Mesenchymal stem cell (in vitro differentiated cells and primary cell): ENCODE data around the gene XPO6.

ENCODE experiments used
- DNase-seq: peaks from one replicate; pipeline ENCODE4 v3.0.0-alpha.2; 2013
- H2AFZ ChIP-seq: one replicate; pipeline ENCODE4 v1.6.1; 2013; ENCODE audit warnings: low read depth, mild to moderate bottlenecking, control low read depth, inconsistent platforms, low read length, moderate library complexity
- H2AK5ac ChIP-seq: 2 replicates; pipeline ENCODE4 v1.6.1; 2013; ENCODE audit warnings: low read length, moderate library complexity, mild to moderate bottlenecking, inconsistent platforms; ENCODE audit not compliant: severe bottlenecking
- H2BK120ac ChIP-seq: one replicate; pipeline ENCODE4 v1.6.1; 2013; ENCODE audit warnings: low read depth, mild to moderate bottlenecking, inconsistent platforms, low read length, moderate library complexity
- H2BK12ac ChIP-seq, 2 experiments: one replicate each; pipeline ENCODE4 v1.6.1; 2013; ENCODE audit warnings: inconsistent platforms in 2 of 2, low read length in 2 of 2, mild to moderate bottlenecking in 2 of 2, moderate library complexity in 2 of 2, control low read depth in 1 of 2
- H2BK15ac ChIP-seq: one replicate; pipeline ENCODE4 v1.6.1; 2013; ENCODE audit warnings: mild to moderate bottlenecking, low read depth, inconsistent platforms; ENCODE audit not compliant: poor library complexity, severe bottlenecking
- H2BK5ac ChIP-seq: 2 replicates; pipeline ENCODE4 v1.6.1; 2013; ENCODE audit warnings: low read depth, mild to moderate bottlenecking, low read length, control low read depth, inconsistent platforms; ENCODE audit not compliant: poor library complexity, severe bottlenecking
- H3K14ac ChIP-seq, 2 experiments: one replicate each; pipeline ENCODE4 v1.6.1; 2013; ENCODE audit warnings: inconsistent platforms in 2 of 2, low read length in 2 of 2, control low read depth in 1 of 2, mild to moderate bottlenecking in 1 of 2, moderate library complexity in 1 of 2
- H3K18ac ChIP-seq, 2 experiments: one replicate each; pipeline ENCODE4 v1.6.1; 2013; ENCODE audit warnings: inconsistent platforms in 2 of 2, low read length in 2 of 2, control low read depth in 1 of 2, low read depth in 1 of 2, mild to moderate bottlenecking in 1 of 2
- H3K23ac ChIP-seq, 2 experiments: one replicate each; pipeline ENCODE4 v1.6.1; 2013; ENCODE audit warnings: inconsistent platforms in 2 of 2, low read length in 2 of 2, mild to moderate bottlenecking in 2 of 2, moderate library complexity in 2 of 2, control low read depth in 1 of 2
- H3K27ac ChIP-seq: 2 replicates; pipeline ENCODE4 v1.5.1; 2013; ENCODE audit warnings: mild to moderate bottlenecking, moderate library complexity, low read length, control low read depth, inconsistent platforms; ENCODE audit not compliant: poor library complexity, severe bottlenecking
- H3K27me3 ChIP-seq, 2 experiments: 2 replicates each; pipeline versions ENCODE4 v1.6.1 to v1.7.0; 2013; ENCODE audit warnings: low read length in 2 of 2, mild to moderate bottlenecking in 2 of 2, moderate library complexity in 2 of 2, control low read depth in 1 of 2, inconsistent platforms in 1 of 2; ENCODE audit not compliant: control insufficient read depth in 1 of 2, insufficient read depth in 1 of 2
- H3K36me3 ChIP-seq, 2 experiments: 2 replicates each; pipeline versions ENCODE4 v1.6.1 to v1.7.0; 2013; ENCODE audit warnings: low read length in 2 of 2, control low read depth in 1 of 2, inconsistent platforms in 1 of 2, low read depth in 1 of 2, mild to moderate bottlenecking in 1 of 2; ENCODE audit not compliant: insufficient read depth in 2 of 2, control insufficient read depth in 1 of 2
- H3K4ac ChIP-seq, 2 experiments: one replicate each; pipeline ENCODE4 v1.6.1; 2013; ENCODE audit warnings: inconsistent platforms in 2 of 2, low read length in 2 of 2, mild to moderate bottlenecking in 2 of 2, moderate library complexity in 2 of 2, control low read depth in 1 of 2, low read depth in 1 of 2
- H3K4me1 ChIP-seq: 2 replicates; pipeline ENCODE4 v1.6.1; 2013; ENCODE audit warnings: low read depth, low read length, control low read depth; ENCODE audit not compliant: control insufficient read depth, insufficient read depth
- H3K4me2 ChIP-seq: 2 replicates; pipeline ENCODE4 v1.6.1; 2013; ENCODE audit warnings: low read length, mild to moderate bottlenecking, inconsistent platforms; ENCODE audit not compliant: poor library complexity, severe bottlenecking
- H3K4me3 ChIP-seq, 2 experiments: 2 replicates each; pipeline versions ENCODE4 v1.5.1 to v1.7.0; 2013; ENCODE audit warnings: low read length in 2 of 2, mild to moderate bottlenecking in 2 of 2, control low read depth in 1 of 2, low read depth in 1 of 2; ENCODE audit not compliant: insufficient read depth in 1 of 2
- H3K79me1 ChIP-seq: replicated peaks from 2 replicates; pipeline ENCODE4 v1.6.1; 2013; ENCODE audit warnings: mild to moderate bottlenecking, control low read depth, low read length, inconsistent platforms; ENCODE audit not compliant: poor library complexity, severe bottlenecking
- H3K9ac ChIP-seq: 2 replicates; pipeline ENCODE4 v1.7.0; 2013; ENCODE audit warnings: mild to moderate bottlenecking, low read length, moderate library complexity
- H3K9me3 ChIP-seq: 2 replicates; pipeline ENCODE4 v1.7.0; 2013; ENCODE audit warnings: mild to moderate bottlenecking, low read length; ENCODE audit not compliant: control insufficient read depth
- H4K8ac ChIP-seq: one replicate; pipeline ENCODE4 v1.6.1; 2013; ENCODE audit warnings: inconsistent platforms, mild to moderate bottlenecking, low read length, moderate library complexity
- H4K91ac ChIP-seq: one replicate; pipeline ENCODE4 v1.6.1; 2013; ENCODE audit warnings: mild to moderate bottlenecking, low read length, inconsistent platforms
- WGBS: methylation state at CpG from one replicate; pipeline ENCODE4 v1.1.7; 2013; ENCODE audit warnings: mixed read lengths; 5-methylcytosine and 5-hydroxymethylcytosine counted together

The XPO6 gene

DNA sequence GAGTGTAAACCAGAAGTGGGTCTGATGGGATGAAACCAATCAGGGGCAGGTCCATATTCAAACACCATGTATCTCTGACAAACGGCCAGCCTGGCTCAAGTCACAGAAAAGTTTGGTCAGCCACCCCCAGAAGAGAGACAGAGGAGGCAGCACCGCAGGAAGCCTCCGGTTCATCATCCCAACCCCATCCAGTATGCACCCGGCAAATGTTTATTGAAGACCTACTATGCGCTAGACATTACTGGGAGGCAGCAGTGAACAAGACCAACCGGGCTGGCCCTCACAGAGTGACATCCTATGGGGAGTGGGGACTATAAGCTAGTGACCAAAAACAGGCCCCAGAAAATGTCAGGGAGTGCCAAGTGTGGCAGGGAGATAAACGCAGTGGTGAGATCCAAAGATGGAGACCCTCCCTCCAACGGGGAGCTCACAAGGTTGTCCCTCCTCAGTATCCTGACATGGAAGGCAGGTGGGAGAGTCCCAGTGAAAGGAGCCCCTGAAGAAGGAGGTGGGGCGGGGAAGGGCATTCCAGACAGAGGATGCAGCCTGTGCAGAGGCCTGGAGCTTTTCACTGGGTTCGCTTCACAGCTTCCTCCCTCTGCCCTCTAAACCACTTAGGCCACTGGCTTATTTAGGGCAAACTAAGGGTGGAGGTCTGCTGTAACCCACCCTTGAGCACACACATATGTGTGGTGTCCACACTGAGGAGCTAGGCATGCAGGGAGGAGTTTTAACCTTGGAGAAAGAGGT is 150.2 kb downstream of the XPO6 start:
- Histone ChIP-seq H3K36me3 (no peaks in the 10 kb centered on the region), H3K79me1 (no peaks in the 10 kb centered on the region), H2AK5ac (no peak overlapping the region), H3K9ac (no peak overlapping the region), H2BK12ac (no peak overlapping the region), H3K4ac (no peak overlapping the region), H2AFZ (no peak overlapping the region), H4K91ac (no peak overlapping the region), H2BK5ac (no peak overlapping the region), H3K27me3 (peaks cover 84% of the 10 kb centered on the region in 2 experiments), H3K4me1 (peaks cover 19% of the 10 kb centered on the region), H3K23ac (no peak overlapping the region), H4K8ac (no peak overlapping the region), H3K4me2 (no peak overlapping the region), H2BK15ac (no peak overlapping the region), H3K9me3 (no peaks in the 10 kb centered on the region), H2BK120ac (no peak overlapping the region), H3K27ac (no peak overlapping the region), H3K4me3 (no peak overlapping the region), H3K14ac (no peak overlapping the region), H3K18ac (no peak overlapping the region)
- no peak for DNase-seq
- 72% methylated on average over 9 of the region's 10 CpGs for WGBS

DNA sequence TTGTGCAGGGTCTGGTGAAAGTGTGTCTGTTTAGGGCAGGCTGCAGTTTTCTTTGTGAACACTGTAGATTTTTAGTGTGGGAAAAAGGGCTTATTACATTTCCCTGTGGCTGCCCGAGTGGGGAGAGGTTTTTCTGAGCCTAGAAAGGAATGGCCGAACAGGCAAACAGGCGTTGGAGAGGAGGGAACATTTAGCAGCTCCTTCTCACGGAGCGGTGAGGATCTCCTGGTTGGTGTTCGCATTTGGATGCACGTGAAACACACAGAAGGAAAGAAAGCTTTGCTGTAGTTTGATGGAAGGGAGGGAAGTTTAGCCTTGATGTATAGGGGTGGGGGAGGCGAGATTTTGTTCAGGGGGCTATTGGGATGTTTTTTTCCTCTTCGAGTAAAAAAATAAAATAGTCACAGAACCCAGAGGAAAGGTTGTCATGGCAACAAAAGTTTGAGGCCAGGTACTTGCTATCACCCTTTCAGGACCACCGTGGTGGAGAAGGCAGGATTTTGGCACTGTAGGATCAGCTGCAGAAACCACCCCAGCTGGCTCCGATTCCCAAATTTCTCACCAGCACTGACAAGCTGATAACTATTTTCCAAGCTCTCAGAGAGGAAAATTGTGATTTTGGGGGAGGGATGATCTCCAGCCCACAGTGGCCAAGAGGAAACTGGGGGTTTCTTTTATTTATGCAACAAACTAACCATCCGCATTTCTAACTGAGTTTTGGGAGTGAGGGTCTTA is 151.8 kb downstream of the XPO6 start:
- Histone ChIP-seq H3K4ac (no peak overlapping the region), H3K79me1 (no peaks in the 10 kb centered on the region), H3K4me2 (no peak overlapping the region), H4K91ac (no peak overlapping the region), H3K27ac (no peak overlapping the region), H3K14ac (no peak overlapping the region), H3K36me3 (no peaks in the 10 kb centered on the region), H2AFZ (no peak overlapping the region), H2AK5ac (no peak overlapping the region), H3K18ac (no peak overlapping the region), H3K9me3 (no peaks in the 10 kb centered on the region), H2BK5ac (no peak overlapping the region), H2BK120ac (no peak overlapping the region), H2BK15ac (no peak overlapping the region), H3K23ac (no peak overlapping the region), H3K9ac (no peak overlapping the region), H3K4me3 (no peak overlapping the region), H3K27me3 (peaks cover 74 to 76% of the 10 kb centered on the region in 2 experiments), H3K4me1 (peaks cover 19% of the 10 kb centered on the region), H2BK12ac (no peak overlapping the region), H4K8ac (no peak overlapping the region)
- DNase-seq = no peak
- 59% methylated on average over 11 of the region's 12 CpGs for WGBS

DNA sequence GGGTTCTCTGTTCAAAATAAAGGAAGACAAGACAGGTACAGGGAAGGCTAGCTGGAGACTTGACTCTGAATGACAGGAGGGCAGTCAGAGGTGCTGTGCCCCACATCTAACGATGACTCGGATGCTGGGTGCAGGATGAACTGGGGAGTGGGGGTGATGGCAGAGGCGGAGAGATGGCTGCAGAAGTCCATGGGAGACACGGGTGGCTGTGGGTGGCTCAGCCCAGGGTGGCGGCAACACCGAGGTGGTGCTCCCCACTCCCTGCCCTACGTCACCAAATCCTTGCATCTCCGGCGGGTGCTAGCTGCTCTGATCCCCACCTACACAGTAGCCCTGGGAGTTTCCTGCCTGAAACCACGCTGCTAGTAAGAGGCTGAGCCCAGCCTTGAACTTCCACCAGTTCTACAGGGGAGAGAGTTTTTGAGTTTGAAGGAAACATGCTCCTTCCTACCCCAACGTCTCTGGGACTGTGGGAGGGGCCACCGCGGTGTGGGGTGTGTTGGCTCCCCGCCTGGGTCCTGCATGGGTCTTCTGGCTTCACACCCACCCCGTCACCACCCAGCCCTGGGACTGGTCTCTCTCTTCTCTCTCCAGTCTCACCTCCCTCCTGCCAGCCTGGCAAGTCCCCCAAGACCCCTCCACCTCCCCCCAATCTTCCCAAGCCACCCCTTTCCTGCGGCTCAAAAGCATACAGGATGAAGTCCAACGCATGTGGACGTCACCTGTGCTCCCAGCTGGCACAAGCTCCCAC is 152.8 kb downstream of the XPO6 start:
- Histone ChIP-seq H4K91ac (no peak overlapping the region), H3K23ac (no peak overlapping the region), H3K4me1 (peaks cover 16% of the 10 kb centered on the region), H2BK5ac (no peak overlapping the region), H2AK5ac (no peak overlapping the region), H3K9me3 (no peaks in the 10 kb centered on the region), H2AFZ (no peak overlapping the region), H2BK15ac (no peak overlapping the region), H2BK12ac (no peak overlapping the region), H3K18ac (no peak overlapping the region), H3K4ac (no peak overlapping the region), H2BK120ac (no peak overlapping the region), H3K27me3 (peaks cover 67 to 75% of the 10 kb centered on the region in 2 experiments), H3K4me2 (no peak overlapping the region), H3K27ac (no peak overlapping the region), H3K36me3 (no peaks in the 10 kb centered on the region), H3K14ac (no peak overlapping the region), H3K79me1 (no peaks in the 10 kb centered on the region), H3K4me3 (no peak overlapping the region), H4K8ac (no peak overlapping the region), H3K9ac (no peak overlapping the region)
- 72% methylated on average over 18 of the region's 18 CpGs for WGBS
- DNase-seq = no peak

DNA sequence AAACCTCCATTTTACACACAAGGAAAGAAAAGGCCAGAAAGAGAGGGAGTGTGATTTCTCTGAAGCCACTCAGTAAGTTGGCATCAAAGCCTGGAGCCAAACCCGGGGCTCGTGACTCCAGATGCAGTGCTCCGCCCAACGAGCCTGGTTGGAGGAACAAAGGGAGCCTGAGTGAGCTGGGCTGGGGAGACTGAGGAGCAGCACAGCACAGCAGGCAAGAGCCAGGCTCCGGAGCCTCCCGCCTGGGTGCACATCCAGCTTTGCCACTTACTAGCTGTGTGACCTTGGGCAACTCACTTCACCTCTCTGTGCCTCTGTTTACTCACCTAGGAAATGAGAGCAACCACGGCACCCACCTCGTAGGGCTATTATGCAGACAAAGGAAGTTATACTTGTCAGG is 153.8 kb downstream of the XPO6 start:
- no peaks in the 10 kb centered on the region for H3K79me1 ChIP-seq
- H2AFZ ChIP-seq = no peak overlapping the region
- H3K4me3 ChIP-seq = no peak overlapping the region
- no peak overlapping the region for H2BK120ac ChIP-seq
- no peak overlapping the region for H3K18ac ChIP-seq
- DNase-seq = no peak
- H3K23ac ChIP-seq = no peak overlapping the region
- no peak overlapping the region for H3K4ac ChIP-seq
- H3K36me3 ChIP-seq = no peaks in the 10 kb centered on the region
- H2BK15ac ChIP-seq = no peak overlapping the region
- H3K27ac ChIP-seq = no peak overlapping the region
- peaks cover 71 to 82% of the 10 kb centered on the region in 2 experiments for H3K27me3 ChIP-seq
- H3K9ac ChIP-seq = no peak overlapping the region
- H3K4me2 ChIP-seq = no peak overlapping the region
- H4K91ac ChIP-seq = no peak overlapping the region
- no peak overlapping the region for H2AK5ac ChIP-seq
- 79% methylated on average over 8 of the region's 8 CpGs for WGBS
- no peak overlapping the region for H4K8ac ChIP-seq
- H3K14ac ChIP-seq = no peak overlapping the region
- no peaks in the 10 kb centered on the region for H3K9me3 ChIP-seq
- H3K4me1 ChIP-seq = peaks cover 8% of the 10 kb centered on the region
- H2BK12ac ChIP-seq = no peak overlapping the region
- no peak overlapping the region for H2BK5ac ChIP-seq
